Calu3 (cell line): ENCODE data around the gene SYNGR1. TPM values are rescaled to one million over a fixed set of nuclear protein-coding genes. Genes with fewer than 3 reads are reported as not detected.
"Not testable (repeated sequence)": the region's sequence is repeated elsewhere in the genome, so short reads cannot be mapped to it uniquely, and the experiment has no call there.

ENCODE experiments used
- BruUV-seq: library from RNA; stranded (reverse); fragments of 400-500 nt; replicated peaks from 2 replicates; lab custom pipeline; 2021; lab: Mats Ljungman, UMichigan
- CTCF ChIA-PET: fragments of 300-600 bp; sonication (Branson Sonifier 250); formaldehyde crosslinking; loops from one replicate; lab custom pipeline; 2022; ENCODE audit warnings: antibody characterized with exemption; lab: Charles Lee
- DNase-seq: peaks from one replicate; pipeline ENCODE4 v3.0.0; 2022
- H3K27ac Mint-ChIP-seq: one replicate; pipeline ENCODE4 v1.8.0; 2022; ENCODE audit warnings: mixed read lengths; ENCODE audit not compliant: unreplicated experiment
- H3K27me3 Mint-ChIP-seq: one replicate; pipeline ENCODE4 v1.8.0; 2022; ENCODE audit warnings: mixed read lengths; ENCODE audit not compliant: unreplicated experiment
- H3K36me3 Mint-ChIP-seq: one replicate; pipeline ENCODE4 v1.8.0; 2022; ENCODE audit warnings: mild to moderate bottlenecking, moderate library complexity, mixed read lengths; ENCODE audit not compliant: insufficient read depth, unreplicated experiment
- H3K4me1 Mint-ChIP-seq: one replicate; pipeline ENCODE4 v1.8.0; 2022; ENCODE audit warnings: mild to moderate bottlenecking, low read depth, mixed read lengths; ENCODE audit not compliant: unreplicated experiment
- H3K4me3 Mint-ChIP-seq: one replicate; pipeline ENCODE4 v1.8.0; 2022; ENCODE audit warnings: mild to moderate bottlenecking, low read depth, moderate library complexity, mixed read lengths; ENCODE audit not compliant: unreplicated experiment
- H3K9me3 Mint-ChIP-seq: one replicate; pipeline ENCODE4 v1.8.0; 2022; ENCODE audit warnings: low read depth, mixed read lengths; ENCODE audit not compliant: unreplicated experiment
- intact Hi-C: fragments of 100-400 bp; cut with micrococcal nuclease; formaldehyde crosslinking; loops from one replicate; pipeline ENCODE4 v1.10.0; 2022; ENCODE audit not compliant: unreplicated experiment
- total RNA-seq: library from RNA; stranded (reverse); gene quantifications from 2 replicates; pipeline ENCODE4 v1.2.3, GENCODE V29; 2022
- TF ChIP-seq, protein P1 (sequence below): fragments of 200-600 bp; IDR thresholded peaks from one replicate; pipeline ENCODE4 v1.8.0; 2022; ENCODE audit warnings: antibody characterized with exemption; ENCODE audit not compliant: unreplicated experiment

Gene SYNGR1
- total RNA-seq, 1 experiment from 2014 or later, result 12.3 TPM

DNA sequence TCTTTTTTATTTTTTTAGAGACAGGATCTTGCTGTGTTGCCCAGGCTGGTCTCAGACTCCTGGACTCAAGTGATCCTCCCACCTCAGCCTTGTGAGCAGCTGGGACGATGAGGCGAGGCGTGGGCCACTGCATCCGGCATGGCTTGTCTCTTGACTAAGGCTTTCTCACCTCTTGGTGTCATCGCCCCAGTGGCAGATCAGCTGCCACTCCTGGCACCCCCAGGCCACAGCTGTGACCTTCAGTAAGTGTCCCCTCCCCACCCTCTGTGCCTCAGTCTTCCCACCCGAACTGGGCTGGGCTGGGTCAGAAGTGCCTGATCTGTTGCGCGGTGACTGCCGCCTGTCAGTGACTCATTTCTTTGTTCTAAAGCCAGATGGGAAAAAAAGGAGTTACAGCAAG lies 3.6 kb downstream of the SYNGR1 start:
- Mint-ChIP-seq H3K27ac (no peak overlapping the region), H3K36me3 (peaks cover 15% of the 10 kb centered on the region), H3K4me3 (no peak overlapping the region), H3K4me1 (no peaks in the 10 kb centered on the region), H3K9me3 (no peaks in the 10 kb centered on the region), H3K27me3 (no peaks in the 10 kb centered on the region)
- CTCF ChIA-PET, result no interaction called here
- no peak for DNase-seq
- intact Hi-C loops, result no loop called here
- TF ChIP-seq, protein P1, sequence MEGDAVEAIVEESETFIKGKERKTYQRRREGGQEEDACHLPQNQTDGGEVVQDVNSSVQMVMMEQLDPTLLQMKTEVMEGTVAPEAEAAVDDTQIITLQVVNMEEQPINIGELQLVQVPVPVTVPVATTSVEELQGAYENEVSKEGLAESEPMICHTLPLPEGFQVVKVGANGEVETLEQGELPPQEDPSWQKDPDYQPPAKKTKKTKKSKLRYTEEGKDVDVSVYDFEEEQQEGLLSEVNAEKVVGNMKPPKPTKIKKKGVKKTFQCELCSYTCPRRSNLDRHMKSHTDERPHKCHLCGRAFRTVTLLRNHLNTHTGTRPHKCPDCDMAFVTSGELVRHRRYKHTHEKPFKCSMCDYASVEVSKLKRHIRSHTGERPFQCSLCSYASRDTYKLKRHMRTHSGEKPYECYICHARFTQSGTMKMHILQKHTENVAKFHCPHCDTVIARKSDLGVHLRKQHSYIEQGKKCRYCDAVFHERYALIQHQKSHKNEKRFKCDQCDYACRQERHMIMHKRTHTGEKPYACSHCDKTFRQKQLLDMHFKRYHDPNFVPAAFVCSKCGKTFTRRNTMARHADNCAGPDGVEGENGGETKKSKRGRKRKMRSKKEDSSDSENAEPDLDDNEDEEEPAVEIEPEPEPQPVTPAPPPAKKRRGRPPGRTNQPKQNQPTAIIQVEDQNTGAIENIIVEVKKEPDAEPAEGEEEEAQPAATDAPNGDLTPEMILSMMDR, result no peak
- no TSS peak for BruUV-seq

- Mint-ChIP-seq H3K36me3 (peaks cover 5% of the 10 kb centered on the region), H3K27me3 (no peaks in the 10 kb centered on the region), H3K27ac (no peak overlapping the region), H3K4me3 (no peak overlapping the region), H3K4me1 (no peaks in the 10 kb centered on the region), H3K9me3 (no peaks in the 10 kb centered on the region)
- no peak for DNase-seq
- intact Hi-C loops, result no loop called here
- CTCF ChIA-PET, result no interaction called here
- BruUV-seq, result no TSS peak
- TF ChIP-seq, protein P1, result no peak
These were observed 5.3 kb downstream of the SYNGR1 start for GRCh38 chr22:39355080-39355479.

- BruUV-seq, H3K27ac Mint-ChIP-seq, intact Hi-C loops, H3K4me1 Mint-ChIP-seq, H3K36me3 Mint-ChIP-seq, H3K4me3 Mint-ChIP-seq, DNase-seq, H3K9me3 Mint-ChIP-seq, CTCF ChIA-PET, H3K27me3 Mint-ChIP-seq: not testable (repeated sequence)
These were observed 6.0 kb downstream of the SYNGR1 start for GRCh38 chr22:39355805-39356204.

GRCh38 chr22:39356464-39356863 lies 6.7 kb downstream of the SYNGR1 start:
- no peak for DNase-seq
- Mint-ChIP-seq H3K4me1 (peaks cover 9% of the 10 kb centered on the region), H3K27me3 (no peaks in the 10 kb centered on the region), H3K27ac (no peak overlapping the region), H3K9me3 (no peaks in the 10 kb centered on the region), H3K36me3 (no peaks in the 10 kb centered on the region), H3K4me3 (no peak overlapping the region)
- CTCF ChIA-PET, result no interaction called here
- intact Hi-C loops, result no loop called here
- TF ChIP-seq, protein P1, result no peak
- no TSS peak for BruUV-seq

DNA sequence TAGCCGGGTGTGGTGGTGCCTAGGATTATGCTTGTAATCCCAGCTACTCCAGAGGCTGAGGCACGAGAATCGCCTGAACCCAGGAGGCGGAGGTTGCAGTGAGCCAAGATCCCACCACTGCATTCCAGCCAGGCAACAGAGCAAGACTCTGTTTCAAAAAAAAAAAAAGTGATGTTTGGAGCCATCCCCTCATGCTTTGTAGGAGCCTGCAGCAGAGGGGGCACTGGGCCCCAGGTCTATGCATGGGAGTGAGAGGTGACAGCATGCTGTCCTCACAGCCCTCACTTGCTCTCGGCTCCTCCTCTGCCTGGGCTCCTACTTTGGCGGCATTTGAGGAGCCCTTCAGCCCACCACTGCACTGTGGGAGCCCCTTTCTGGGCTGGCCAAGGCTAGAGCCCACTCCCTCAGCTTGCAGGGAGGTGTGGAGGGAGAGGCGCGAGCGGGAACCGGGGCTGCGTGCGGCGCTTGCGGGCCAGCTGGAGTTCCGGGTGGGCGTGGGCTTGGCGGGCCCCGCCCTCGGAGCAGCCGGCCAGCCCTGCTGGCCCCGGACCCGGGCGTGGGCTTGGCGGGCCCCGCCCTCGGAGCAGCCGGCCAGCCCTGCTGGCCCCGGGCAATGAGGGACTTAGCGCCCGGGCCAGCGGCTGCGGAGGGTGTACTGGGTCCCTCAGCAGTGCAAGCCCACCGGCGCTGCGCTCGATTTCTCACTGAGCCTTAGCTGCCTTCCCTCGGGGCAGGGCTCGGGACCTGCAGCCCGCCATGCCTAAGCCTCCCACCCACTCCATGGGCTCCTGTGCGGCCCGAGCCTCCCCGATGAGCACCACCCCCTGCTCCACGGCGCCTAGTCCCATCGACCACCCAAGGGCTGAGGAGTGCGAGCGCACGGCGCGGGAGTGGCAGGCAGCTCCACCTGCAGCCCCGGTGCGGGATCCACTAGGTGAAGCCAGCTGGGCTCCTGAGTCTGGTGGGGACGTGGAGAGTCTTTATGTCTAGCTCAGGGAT lies 7.6 kb downstream of the SYNGR1 start:
- H3K36me3 Mint-ChIP-seq, H3K4me1 Mint-ChIP-seq, CTCF ChIA-PET, H3K27me3 Mint-ChIP-seq, BruUV-seq, DNase-seq, H3K27ac Mint-ChIP-seq, intact Hi-C loops, H3K9me3 Mint-ChIP-seq, H3K4me3 Mint-ChIP-seq: not testable (repeated sequence)

DNA sequence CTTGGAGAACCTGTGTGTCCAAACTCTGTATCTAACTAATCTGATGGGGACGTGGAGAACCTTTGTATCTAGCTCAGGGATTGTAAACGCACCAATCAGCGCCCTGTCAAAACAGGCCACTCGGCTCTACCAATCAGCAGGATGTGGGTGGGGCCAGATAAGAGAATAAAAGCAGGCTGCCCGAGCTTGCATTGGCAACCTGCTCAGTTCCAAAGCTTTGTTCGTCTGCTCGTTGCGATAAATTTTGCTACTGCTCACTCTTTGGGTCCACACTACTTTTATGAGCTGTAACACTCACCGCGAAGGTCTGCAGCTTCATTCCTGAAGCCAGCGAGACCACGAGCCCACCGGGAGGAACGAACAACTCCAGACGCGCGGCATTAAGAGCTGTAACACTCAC lies 8.4 kb downstream of the SYNGR1 start:
- H3K27ac Mint-ChIP-seq, H3K4me3 Mint-ChIP-seq, BruUV-seq, H3K27me3 Mint-ChIP-seq, H3K9me3 Mint-ChIP-seq, intact Hi-C loops, DNase-seq, CTCF ChIA-PET, H3K4me1 Mint-ChIP-seq, H3K36me3 Mint-ChIP-seq: not testable (repeated sequence)
